GM18498 (cell line): ENCODE measurements around the gene CYLD.

Experiments
- ATAC-seq: cut with Tn5 transposase; IDR thresholded peaks from one replicate; pipeline ENCODE4 v1.9.1; 2021; ENCODE audit warnings: mild to moderate bottlenecking, moderate library complexity; ENCODE audit not compliant: unreplicated experiment

The CYLD gene

DNA sequence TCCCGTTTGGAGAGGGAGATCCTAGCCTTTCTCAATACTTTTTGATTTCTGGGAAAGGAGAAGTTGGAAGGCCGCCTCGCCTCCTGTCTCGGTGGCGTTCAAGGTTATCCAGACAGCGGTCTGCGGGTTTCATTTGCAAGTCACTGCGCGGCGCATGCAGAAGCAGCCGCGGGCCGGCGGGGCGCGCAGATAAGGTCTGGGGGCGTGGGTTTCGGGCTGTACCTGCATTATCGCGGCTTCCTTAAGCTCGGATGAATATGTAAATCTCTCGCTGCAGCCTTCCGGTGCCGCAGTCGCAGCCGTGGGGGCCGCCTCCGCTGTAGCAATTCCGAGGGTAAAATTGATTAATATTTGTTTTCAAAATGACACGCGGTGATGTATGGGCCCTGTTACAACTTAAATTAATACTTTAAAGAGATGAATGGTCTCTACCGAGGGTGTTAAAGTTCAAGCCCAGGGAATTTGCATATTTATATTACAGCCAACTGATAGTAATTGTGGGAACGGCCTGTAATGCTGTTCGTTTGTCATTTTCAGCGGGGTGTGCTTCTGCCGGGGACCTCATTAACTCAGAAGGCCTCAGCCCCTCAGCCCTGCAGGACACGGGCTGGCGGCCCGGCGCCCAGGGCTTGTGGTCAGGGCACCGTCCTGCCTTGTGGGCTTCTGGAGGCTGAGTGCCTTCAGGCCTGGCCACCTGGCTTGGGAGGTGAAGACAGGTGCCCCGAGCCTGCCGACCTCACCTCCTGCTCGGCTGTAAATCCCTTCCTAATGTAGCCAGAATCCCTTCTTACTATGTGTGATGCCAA lies 99.4 kb downstream of the CYLD start:
- no peak for ATAC-seq

DNA sequence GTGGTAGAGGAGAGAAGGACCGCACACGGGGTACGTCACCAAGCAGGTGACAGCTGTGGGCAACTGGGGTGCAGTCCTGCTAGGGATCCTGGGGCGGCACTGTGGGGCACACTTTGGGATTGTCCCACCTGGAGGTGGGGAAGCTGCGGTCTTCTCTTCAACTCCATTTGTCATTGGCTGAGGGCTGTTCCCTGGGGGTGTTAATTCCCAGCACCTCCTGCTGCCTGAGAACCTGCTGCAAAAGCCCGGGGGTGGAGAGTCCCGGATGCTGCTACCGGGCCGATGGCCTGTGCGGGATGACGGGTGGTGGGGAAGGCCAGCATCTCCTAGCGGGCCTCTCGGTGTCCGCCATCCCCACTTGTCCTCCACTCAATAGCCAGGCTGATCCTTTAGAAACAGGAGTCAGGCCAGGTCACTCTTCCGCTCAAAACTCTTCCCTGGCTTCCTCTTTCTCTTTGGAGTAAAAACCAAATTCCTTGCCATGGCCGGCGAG lies 100.2 kb downstream of the CYLD start:
- ATAC-seq, result no peak

DNA sequence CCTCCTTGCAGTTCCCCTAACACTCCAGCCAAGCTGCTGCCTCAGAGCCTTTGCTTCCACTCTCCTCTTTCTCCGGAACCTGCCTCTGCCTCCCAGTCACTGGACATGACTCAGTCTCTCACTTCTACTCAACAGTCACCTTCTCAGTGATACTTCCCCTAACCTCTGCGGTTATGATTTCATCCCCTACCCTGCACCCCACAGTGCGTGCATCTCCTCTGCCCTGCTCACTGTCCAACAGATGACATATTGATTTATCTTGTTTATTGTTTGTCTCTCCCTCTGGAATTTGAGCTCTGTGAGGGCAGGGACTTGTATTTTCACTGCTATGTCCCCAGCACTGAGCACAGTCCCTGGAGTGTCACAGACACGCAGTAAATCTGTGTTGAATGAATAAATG lies 100.7 kb downstream of the CYLD start:
- ATAC-seq, result no peak

DNA sequence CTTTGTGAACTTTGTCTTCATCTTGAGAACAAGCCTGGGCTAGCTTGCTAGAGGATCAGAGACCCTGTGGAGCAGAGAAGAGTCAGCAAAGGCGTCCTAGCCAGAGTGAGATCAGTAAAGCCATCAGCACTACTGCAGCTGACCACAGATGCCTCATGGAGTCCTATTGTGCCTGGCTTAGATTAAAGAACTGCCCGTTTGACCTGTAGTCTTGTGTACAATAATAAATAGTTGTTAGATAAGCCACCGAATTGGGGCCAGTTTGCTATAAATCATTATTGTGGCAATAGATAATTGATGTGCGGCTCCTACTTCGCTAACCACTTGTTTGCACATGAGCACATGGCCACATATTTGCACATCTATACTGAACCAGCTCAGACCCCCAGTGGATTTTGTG lies 103.0 kb downstream of the CYLD start:
- ATAC-seq, result no peak

DNA sequence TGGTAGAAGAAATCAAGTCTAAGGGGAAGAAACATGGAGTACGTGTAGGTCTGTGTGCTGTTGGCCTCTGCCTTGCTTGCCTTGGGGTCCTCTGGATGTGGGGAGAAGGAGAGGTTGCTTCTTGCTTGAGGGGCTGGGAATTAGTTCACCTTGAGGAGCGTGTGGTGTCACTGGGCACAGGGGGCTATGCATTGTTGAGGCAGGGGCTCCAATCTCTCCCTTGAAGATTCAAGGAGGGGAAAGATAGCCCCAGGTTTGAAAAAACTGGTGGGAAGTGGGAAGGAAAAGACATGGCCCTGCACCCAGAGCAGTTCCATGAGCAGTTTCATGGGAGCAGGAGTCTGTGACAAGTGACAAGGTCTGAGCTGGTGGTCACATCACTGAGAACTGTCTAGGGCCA lies 103.4 kb downstream of the CYLD start:
- ATAC-seq, result no peak

DNA sequence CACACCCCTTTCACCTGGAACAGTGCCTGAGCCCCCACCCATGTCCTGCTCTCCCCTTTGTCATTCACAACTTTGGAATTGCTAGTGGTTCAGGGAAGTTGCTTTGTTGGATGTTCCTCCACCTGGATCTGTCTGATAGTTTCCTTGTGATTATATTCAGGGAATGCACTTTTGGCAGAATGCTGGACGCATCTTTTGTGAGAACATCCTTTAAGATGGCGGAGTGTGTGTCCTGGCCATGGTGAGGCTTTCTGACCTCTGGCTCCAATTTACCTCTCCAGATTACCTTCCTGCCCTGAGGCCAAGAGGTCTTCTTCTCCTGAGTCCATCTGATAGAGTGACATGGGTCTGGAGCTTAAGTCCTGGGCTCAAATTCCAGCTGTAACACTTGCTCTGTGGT lies 104.6 kb downstream of the CYLD start:
- no peak for ATAC-seq

DNA sequence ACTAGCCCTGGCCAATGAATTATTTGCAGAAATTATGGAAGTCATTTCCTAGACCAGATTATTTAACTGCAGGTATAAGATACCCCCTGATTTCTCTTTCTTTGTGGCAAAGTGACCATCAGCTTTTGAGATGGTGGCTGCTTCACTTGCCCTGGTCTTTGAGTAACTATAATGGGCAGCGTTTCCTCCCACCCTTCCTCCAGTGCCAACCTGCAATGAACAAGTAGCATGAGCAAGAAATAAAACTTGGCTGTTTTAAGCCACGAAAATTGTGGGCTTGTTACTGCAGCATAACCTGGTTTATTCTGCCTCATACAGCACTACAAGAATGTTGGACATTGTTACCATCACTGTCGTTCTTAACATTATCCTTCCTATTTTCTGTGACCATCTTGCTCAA lies 105.3 kb downstream of the CYLD start:
- no peak for ATAC-seq

DNA sequence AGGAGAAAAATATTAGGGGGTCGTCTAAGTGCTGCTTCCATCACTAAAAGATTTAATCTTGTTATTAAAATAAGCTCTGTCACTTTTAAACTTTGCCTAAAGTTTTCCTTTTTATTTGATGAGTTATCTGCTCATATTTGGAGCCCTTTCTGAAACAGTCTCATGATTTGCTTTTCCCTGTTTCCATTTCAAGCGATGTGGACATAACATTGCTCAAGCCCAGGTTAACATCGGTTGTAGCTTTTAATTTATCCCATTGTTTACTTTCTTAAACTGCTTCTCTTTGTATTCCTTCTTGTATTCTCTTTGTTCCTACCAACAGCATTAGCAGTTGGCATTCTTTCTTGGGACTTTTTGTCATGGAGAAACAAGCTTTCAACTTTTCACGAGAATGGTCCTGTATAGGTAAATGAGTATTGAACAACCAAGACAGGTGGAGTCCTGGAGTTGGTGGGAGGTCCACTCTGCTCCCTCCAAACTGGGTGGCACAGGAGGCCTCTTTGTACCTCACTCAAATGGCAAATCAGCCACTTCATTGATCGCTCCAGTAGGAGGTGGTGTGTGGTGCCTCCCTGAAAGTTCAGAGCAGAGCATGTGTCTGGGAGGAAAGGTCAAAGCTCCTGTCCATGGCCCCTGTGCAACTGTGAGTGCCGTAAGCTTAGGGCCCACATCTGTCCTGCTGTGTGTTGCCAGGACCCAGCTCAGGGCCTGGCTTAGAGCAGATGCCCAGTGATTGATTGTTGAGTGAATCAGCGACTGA lies 107.0 kb downstream of the CYLD start:
- no peak for ATAC-seq
